ENCODE results near the gene TBK1. TPM values are rescaled to one million over a fixed set of nuclear protein-coding genes. Genes with fewer than 3 reads are reported as not detected.

Gene TBK1
- total and polyA plus RNA-seq, 10 of the 15 experiments (the other 5 are each of a cell fraction or from before 2014, with no cell fraction given): 13.4 to 49.3 (median 37.7) TPM

DNA sequence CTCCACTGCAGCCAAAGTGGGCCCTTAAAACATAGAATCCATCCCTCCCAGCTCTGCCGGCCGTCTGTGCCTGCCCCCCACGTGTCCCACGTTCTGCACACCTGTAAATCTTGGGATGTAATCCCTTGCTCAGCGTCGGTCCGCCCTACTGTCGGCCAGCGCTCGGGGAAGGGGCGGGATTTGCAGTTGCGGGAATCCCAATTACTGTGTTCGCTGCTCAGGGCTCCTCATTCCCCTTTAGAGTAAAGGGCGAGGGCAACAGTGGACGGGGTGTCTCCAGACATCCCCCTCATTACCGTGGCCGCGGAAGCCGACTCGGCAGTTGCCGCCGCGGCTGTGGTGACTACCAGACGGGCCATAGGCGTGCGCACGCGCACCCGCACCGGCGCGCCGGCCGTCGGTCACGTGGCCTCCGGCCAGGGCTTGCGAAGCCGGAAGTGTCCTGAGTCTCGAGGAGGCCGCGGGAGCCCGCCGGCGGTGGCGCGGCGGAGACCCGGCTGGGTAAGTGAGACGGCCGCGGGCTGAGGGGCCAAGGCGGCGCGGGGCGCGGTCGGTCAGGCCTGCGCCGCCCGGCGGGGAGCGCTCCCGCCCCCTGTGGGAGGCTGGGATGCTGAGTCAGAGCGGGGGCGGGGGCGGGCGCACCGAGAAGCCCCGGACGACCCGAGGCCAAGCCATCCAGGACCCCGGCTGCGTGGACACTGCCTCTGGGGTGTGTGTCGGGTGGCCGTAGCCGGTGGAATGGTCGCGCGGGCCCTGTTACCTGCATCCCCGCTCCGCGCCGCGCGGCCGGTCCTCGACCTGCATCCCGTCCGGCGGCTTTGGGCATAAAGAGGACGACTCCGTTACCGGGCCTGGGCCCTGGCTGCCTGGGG, at the start of gene TBK1 (continued):
- no peak for TF ChIP-seq MEF2B (IDR thresholded peaks at IDR 0.05; ENCODE audit: partially characterized antibody, poor library complexity, severe bottlenecking)
- TF ChIP-seq CEBPZ (IDR thresholded peaks at IDR 0.05; ENCODE audit: low read depth, low read length): no peak
- peak; percentile 77; the same call in 1 of the 2 replicates for TF ChIP-seq POLR2AphosphoS5 (IDR thresholded peaks at IDR 0.05; ENCODE audit: low read length)
- TF ChIP-seq EP300 (IDR thresholded peaks at IDR 0.05; ENCODE audit: borderline replicate concordance in 1 of 2, control insufficient read depth in 1 of 2, low read depth in 2 of 2, low read length in 2 of 2): no peak
- TF ChIP-seq GATAD2B (conservative IDR thresholded peaks at IDR 0.05; ENCODE audit: low read depth): peak; percentile 99
- TF ChIP-seq SMARCA5 (IDR thresholded peaks at IDR 0.05): 0 out of 2 replicates have a peak, but pooled peaks have one; percentile 81
- no peak for TF ChIP-seq ZNF384 (IDR thresholded peaks at IDR 0.05; ENCODE audit: borderline replicate concordance, low read depth, low read length)
- TF ChIP-seq, protein P1, sequence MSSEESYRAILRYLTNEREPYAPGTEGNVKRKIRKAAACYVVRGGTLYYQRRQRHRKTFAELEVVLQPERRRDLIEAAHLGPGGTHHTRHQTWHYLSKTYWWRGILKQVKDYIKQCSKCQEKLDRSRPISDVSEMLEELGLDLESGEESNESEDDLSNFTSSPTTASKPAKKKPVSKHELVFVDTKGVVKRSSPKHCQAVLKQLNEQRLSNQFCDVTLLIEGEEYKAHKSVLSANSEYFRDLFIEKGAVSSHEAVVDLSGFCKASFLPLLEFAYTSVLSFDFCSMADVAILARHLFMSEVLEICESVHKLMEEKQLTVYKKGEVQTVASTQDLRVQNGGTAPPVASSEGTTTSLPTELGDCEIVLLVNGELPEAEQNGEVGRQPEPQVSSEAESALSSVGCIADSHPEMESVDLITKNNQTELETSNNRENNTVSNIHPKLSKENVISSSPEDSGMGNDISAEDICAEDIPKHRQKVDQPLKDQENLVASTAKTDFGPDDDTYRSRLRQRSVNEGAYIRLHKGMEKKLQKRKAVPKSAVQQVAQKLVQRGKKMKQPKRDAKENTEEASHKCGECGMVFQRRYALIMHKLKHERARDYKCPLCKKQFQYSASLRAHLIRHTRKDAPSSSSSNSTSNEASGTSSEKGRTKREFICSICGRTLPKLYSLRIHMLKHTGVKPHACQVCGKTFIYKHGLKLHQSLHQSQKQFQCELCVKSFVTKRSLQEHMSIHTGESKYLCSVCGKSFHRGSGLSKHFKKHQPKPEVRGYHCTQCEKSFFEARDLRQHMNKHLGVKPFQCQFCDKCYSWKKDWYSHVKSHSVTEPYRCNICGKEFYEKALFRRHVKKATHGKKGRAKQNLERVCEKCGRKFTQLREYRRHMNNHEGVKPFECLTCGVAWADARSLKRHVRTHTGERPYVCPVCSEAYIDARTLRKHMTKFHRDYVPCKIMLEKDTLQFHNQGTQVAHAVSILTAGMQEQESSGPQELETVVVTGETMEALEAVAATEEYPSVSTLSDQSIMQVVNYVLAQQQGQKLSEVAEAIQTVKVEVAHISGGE (CRISPR knock-in tag; IDR thresholded peaks at IDR 0.05): no peak
- TF ChIP-seq, protein P2, sequence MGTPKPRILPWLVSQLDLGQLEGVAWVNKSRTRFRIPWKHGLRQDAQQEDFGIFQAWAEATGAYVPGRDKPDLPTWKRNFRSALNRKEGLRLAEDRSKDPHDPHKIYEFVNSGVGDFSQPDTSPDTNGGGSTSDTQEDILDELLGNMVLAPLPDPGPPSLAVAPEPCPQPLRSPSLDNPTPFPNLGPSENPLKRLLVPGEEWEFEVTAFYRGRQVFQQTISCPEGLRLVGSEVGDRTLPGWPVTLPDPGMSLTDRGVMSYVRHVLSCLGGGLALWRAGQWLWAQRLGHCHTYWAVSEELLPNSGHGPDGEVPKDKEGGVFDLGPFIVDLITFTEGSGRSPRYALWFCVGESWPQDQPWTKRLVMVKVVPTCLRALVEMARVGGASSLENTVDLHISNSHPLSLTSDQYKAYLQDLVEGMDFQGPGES (IDR thresholded peaks at IDR 0.05): no peak
- peak; percentile 65 for TF ChIP-seq POLR2AphosphoS2 (IDR thresholded peaks at IDR 0.05; ENCODE audit: low read depth, low read length)
- peak; percentile 98 for TF ChIP-seq BACH1 (IDR thresholded peaks at IDR 0.05; ENCODE audit: borderline replicate concordance)
- TF ChIP-seq SIN3A (IDR thresholded peaks at IDR 0.05; ENCODE audit: low read depth, low read length): peak; percentile 50
- no peak for TF ChIP-seq IRF4 (IDR thresholded peaks at IDR 0.05; ENCODE audit: low read depth, low read length)
- TF ChIP-seq TCF12 (IDR thresholded peaks at IDR 0.05; ENCODE audit: low read depth, low read length): no peak
- peak in 1 of 2 experiments; percentile 91; a peak in 1 of 3 replicates for TF ChIP-seq EGR1 (IDR thresholded peaks at IDR 0.05; ENCODE audit: borderline replicate concordance in 1 of 2, low read depth in 2 of 2, low read length in 2 of 2)
- peak; percentile 91 for TF ChIP-seq DPF2 (IDR thresholded peaks at IDR 0.05)
- peak; percentile 65 for TF ChIP-seq RAD51 (IDR thresholded peaks at IDR 0.05)
- no peak for TF ChIP-seq ELK1 (IDR thresholded peaks at IDR 0.05; ENCODE audit: low read depth, low read length)
- TF ChIP-seq RFX5 (IDR thresholded peaks at IDR 0.05; ENCODE audit: low read depth, low read length): no peak
- TF ChIP-seq ASH2L (IDR thresholded peaks at IDR 0.05; ENCODE audit: borderline replicate concordance, low read depth): peak; percentile 96; the same call in 1 of the 2 replicates

Data from GM12878 (cell line).